ENCODE data around the gene KRTAP4-16.

GRCh38 chr17:41073676-41074075, 28.3 kb downstream of the KRTAP4-16 start:
- TF ChIP-seq CTCF (conservative IDR thresholded peaks at IDR 0.05; ENCODE audit: low read length) (no peak), EZH2phosphoT487 (IDR thresholded peaks at IDR 0.05; ENCODE audit: borderline replicate concordance) (no peak)

Measured in Loucy (cell line).